ENCODE data around the gene TPX2.

DNA sequence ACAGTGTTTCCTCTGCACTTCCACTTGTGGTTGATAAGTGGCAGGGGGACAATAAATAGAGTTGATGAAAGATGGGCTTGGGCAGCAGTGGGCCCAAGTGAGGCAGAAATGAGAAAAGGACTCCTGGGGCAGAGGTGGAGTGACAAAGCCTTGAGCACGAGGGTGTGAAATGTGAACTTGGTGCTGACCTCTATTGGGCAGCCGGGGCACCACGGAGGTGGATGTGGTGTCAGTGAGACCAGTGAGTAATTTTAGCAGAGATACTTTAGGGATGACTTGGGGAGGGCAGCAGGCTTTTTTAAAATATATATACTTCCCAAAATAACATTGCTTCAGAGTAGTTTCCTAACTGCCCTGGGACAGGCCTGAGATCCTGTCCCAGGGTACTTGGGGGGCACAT, 49.5 kb downstream of the TPX2 start:
- TF ChIP-seq EZH2 (IDR thresholded peaks at IDR 0.05; ENCODE audit: insufficient read depth, poor library complexity, severe bottlenecking): no peak
- TF ChIP-seq EZH2phosphoT487 (IDR thresholded peaks at IDR 0.05; ENCODE audit: insufficient read depth, low read depth): no peak
